LNCaP clone FGC (cell line): ENCODE results near the gene TMEM39B.
"Not testable (repeated sequence)": the region's sequence is repeated elsewhere in the genome, so short reads cannot be mapped to it uniquely, and the experiment has no call there.

ENCODE experiments used
- DNase-seq: peaks from one replicate; pipeline ENCODE4 v3.0.0-alpha.2; 2011; ENCODE audit warnings: low read depth
- H3K4me3 ChIP-seq: 2 replicates; pipeline ENCODE4 v1.5.1; 2011; ENCODE audit warnings: mild to moderate bottlenecking, low read depth, low read length, control low read depth
- CTCF ChIP-seq: IDR thresholded peaks from 2 replicates; pipeline ENCODE4 v1.5.1; 2012; ENCODE audit warnings: mild to moderate bottlenecking; ENCODE audit not compliant: control insufficient read depth, insufficient read depth; ENCODE audit errors: extremely low read depth

TMEM39B gene

GRCh38 chr1:32128964-32129363, 56.2 kb downstream of the TMEM39B start:
- DNase-seq: no peak
- no peak for TF ChIP-seq CTCF
- no peak overlapping the region for H3K4me3 ChIP-seq

DNA sequence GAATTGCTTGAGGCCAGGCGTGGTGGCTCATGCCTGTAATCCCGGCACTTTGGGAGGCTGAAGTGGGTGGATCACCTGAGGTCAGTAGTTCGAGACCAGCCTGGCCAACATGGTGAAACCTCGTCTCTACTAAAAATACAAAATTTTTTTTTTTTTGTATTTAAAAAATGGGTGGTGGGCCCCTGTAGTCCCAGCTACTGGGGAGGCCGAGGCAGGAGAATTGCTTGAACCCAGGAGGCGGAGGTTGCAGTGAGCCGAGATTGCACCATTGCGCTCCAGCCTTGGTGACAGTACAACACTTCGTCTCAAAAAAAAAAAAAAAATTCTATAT, 61.2 kb downstream of the TMEM39B start:
- not testable (repeated sequence) for DNase-seq, H3K4me3 ChIP-seq

GRCh38 chr1:32137111-32137510, 64.4 kb downstream of the TMEM39B start:
- no peak overlapping the region for H3K4me3 ChIP-seq
- DNase-seq: no peak
- TF ChIP-seq CTCF: no peak

- H3K4me3 ChIP-seq: no peak overlapping the region
- no peak for TF ChIP-seq CTCF
- DNase-seq: peak; percentile 33
Observed at GRCh38 chr1:32138965-32139364, 66.2 kb downstream of the TMEM39B start.

DNA sequence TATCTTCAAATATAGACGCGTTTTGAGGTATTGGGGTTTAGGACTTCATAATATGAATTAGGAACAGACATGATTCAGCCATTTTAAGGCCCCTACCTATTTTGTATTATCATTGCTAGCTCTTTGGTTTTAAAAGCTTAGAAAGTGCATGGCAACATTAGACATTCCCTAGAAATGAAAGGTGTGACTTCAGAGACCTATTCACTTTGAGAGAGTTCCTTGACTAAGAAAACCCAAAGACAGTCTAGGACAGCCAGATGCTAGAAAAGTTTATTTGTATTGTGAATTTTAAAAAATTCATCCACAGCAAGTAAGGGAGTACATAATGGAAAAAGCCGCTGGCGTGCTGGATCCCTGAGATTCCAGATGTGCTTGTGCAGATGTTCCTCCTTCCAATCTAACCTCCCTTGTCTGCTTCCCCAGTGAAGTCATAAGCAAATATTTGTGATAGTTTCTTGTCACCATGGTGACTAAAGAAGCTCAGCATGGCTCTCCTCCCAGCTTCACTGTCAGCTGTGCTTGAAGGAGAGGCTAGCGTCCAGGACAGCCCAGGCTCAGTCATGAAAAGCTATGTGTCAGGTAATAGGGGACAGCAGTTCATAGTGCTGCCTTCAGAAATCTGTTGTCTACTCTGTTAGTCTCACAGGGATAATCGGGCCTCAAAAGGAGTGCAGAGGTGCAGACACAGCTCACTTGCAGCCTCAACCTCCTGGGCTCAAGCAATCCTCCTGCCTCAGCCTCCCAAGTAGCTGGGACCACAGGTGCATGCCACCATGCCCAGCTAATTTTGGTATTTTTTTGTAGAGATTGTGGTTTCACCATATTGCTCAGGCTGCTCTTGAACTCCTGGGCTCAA, 69.9 kb downstream of the TMEM39B start:
- DNase-seq: peak; percentile 82
- no peak overlapping the region for H3K4me3 ChIP-seq
- no peak for TF ChIP-seq CTCF

- DNase-seq, H3K4me3 ChIP-seq: not testable (repeated sequence)
Observed at GRCh38 chr1:32143302-32143695, 70.6 kb downstream of the TMEM39B start.

DNA sequence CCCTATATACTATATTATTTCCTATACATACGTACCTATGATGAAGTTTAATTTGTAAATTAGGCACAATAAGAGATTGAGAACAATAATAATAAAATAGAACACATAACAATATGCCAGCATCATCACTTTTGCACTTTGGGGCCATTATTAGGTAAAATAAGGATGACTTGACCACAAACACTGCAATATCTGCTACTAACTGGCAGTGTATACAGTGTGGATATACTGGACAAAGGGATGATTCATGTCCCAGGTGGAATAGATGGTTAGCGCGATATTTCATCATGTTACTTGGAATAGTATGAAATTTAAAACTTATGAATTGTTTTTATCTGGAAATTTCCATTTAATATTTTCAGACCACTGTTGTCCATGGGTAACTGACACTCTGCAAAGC, 71.3 kb downstream of the TMEM39B start:
- no peak for TF ChIP-seq CTCF
- H3K4me3 ChIP-seq: no peak overlapping the region
- no peak for DNase-seq

DNA sequence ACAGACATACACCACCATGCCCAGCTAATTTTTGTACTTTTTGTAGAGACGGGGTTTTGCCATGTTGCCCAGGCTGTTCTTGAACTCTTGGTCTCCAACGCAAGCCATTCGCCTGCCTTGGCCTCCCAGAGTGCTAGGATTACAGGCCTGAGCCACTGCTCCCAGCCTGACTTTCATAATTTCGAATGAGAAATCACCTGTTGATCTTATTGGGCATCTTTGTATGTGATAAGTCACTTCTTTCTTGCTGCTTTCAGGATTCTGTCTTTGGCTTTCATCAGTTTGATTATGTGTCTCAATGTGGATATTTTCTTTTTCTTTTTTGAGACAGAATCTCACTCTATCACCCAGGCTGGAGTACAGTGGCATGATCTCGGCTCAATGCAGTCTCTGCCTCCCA, 75.1 kb downstream of the TMEM39B start:
- H3K4me3 ChIP-seq: not testable (repeated sequence)

More for the DNA sequence above, 75.1 kb downstream of the TMEM39B start:
- not testable (repeated sequence) for DNase-seq
